Trophoblast cell (in vitro differentiated cells and primary cell): ENCODE results near the gene RFX2.

Source experiments
- DNase-seq, 2 donors: peaks; one replicate each; pipeline ENCODE4 v3.0.0-alpha.2; 2016
- H2AFZ ChIP-seq: 2 replicates; pipeline ENCODE4 v1.6.1; 2013; ENCODE audit warnings: low read length, moderate library complexity, mild to moderate bottlenecking; ENCODE audit not compliant: insufficient read depth, poor library complexity
- H2AK5ac ChIP-seq: 2 replicates; pipeline ENCODE4 v1.6.1; 2013; ENCODE audit warnings: mild to moderate bottlenecking, low read length
- H2BK120ac ChIP-seq: 2 replicates; pipeline ENCODE4 v1.6.1; 2013; ENCODE audit warnings: low read length, mild to moderate bottlenecking, moderate library complexity; ENCODE audit not compliant: insufficient read depth, poor library complexity
- H2BK12ac ChIP-seq: 2 replicates; pipeline ENCODE4 v1.6.1; 2013; ENCODE audit warnings: mild to moderate bottlenecking, low read length, moderate library complexity
- H2BK5ac ChIP-seq: 2 replicates; pipeline ENCODE4 v1.6.1; 2013; ENCODE audit warnings: low read length, low read depth, moderate library complexity, mild to moderate bottlenecking; ENCODE audit not compliant: poor library complexity
- H3K14ac ChIP-seq: 2 replicates; pipeline ENCODE4 v1.6.1; 2013; ENCODE audit warnings: mild to moderate bottlenecking, low read length
- H3K18ac ChIP-seq: 2 replicates; pipeline ENCODE4 v1.6.1; 2013; ENCODE audit warnings: mild to moderate bottlenecking, low read length
- H3K23ac ChIP-seq: 2 replicates; pipeline ENCODE4 v1.6.1; 2013; ENCODE audit warnings: low read length
- H3K27ac ChIP-seq: 2 replicates; pipeline ENCODE4 v1.5.1; 2013; ENCODE audit warnings: low read depth, mild to moderate bottlenecking, inconsistent platforms, low read length, moderate library complexity
- H3K27me3 ChIP-seq: 2 replicates; pipeline ENCODE4 v1.6.1; 2013; ENCODE audit warnings: inconsistent platforms, mild to moderate bottlenecking, low read length, moderate library complexity; ENCODE audit not compliant: insufficient read depth
- H3K36me3 ChIP-seq, 2 experiments: 1 replicate in 1 of 2; 2 replicates in 1 of 2; pipeline ENCODE4 v1.6.1; 2013; ENCODE audit warnings: low read length in 2 of 2, mild to moderate bottlenecking in 2 of 2, moderate library complexity in 1 of 2; ENCODE audit not compliant: insufficient read depth in 2 of 2, control insufficient read depth in 1 of 2
- H3K4ac ChIP-seq: 2 replicates; pipeline ENCODE4 v1.6.1; 2013; ENCODE audit warnings: low read depth, mild to moderate bottlenecking, low read length, moderate library complexity
- H3K4me1 ChIP-seq, 2 experiments: 1 replicate in 1 of 2; 2 replicates in 1 of 2; pipeline ENCODE4 v1.6.1; 2013; ENCODE audit warnings: low read length in 2 of 2, mild to moderate bottlenecking in 2 of 2, moderate library complexity in 1 of 2; ENCODE audit not compliant: insufficient read depth in 2 of 2, control insufficient read depth in 1 of 2
- H3K4me2 ChIP-seq: 2 replicates; pipeline ENCODE4 v1.6.1; 2013; ENCODE audit warnings: inconsistent platforms, mild to moderate bottlenecking, low read length, moderate library complexity
- H3K4me3 ChIP-seq: 2 replicates; pipeline ENCODE4 v1.5.1; 2013; ENCODE audit warnings: mild to moderate bottlenecking, low read depth, low read length, inconsistent platforms
- H3K79me1 ChIP-seq: one replicate; pipeline ENCODE4 v1.6.1; 2013; ENCODE audit warnings: low read length
- H3K79me2 ChIP-seq: 2 replicates; pipeline ENCODE4 v1.6.1; 2013; ENCODE audit warnings: low read length, mild to moderate bottlenecking; ENCODE audit not compliant: control insufficient read depth, insufficient read depth, poor library complexity
- H3K9ac ChIP-seq: 2 replicates; pipeline ENCODE4 v1.6.1; 2013; ENCODE audit warnings: mild to moderate bottlenecking, low read length
- H3K9me3 ChIP-seq: 2 replicates; pipeline ENCODE4 v1.6.1; 2013; ENCODE audit warnings: low read depth, mild to moderate bottlenecking, control low read depth, inconsistent platforms, low read length; ENCODE audit not compliant: insufficient read depth
- H4K12ac ChIP-seq: 2 replicates; pipeline ENCODE4 v1.6.1; 2013; ENCODE audit warnings: low read depth, mild to moderate bottlenecking, low read length, moderate library complexity
- H4K8ac ChIP-seq: 2 replicates; pipeline ENCODE4 v1.6.1; 2013; ENCODE audit warnings: low read depth, mild to moderate bottlenecking, low read length, moderate library complexity
- H4K91ac ChIP-seq: one replicate; pipeline ENCODE4 v1.6.1; 2013; ENCODE audit warnings: low read depth, mild to moderate bottlenecking, low read length, moderate library complexity
- WGBS: extraction: QIAGEN DNeasy Blood & Tissue Kit; methylation state at CpG from one replicate; pipeline ENCODE4 v1.1.7; 2013; ENCODE audit warnings: missing lambda C conversion rate; ENCODE audit not compliant: insufficient read length, insufficient coverage; ENCODE audit errors: extremely low coverage; 5-methylcytosine and 5-hydroxymethylcytosine counted together

Gene RFX2

DNA sequence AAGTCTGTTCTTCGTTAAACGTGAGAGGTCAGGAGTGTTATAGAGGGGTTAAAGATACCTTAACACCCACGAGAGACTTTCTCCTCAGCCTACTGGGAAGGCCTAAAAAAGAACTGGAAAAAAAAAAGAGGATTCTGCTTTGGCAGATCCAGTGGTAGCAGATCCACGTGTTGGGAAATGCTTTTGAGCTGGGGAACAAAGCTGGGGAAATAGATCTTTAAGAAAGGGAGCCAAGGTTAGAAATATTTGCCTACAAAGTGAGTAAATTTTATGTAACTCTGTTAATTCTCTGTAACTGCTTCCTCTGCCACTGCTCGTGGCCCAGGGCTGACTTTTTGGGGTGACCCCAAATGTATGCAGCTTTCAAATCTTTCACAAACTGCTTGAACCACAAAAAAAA, 11.7 kb downstream of the RFX2 start:
- Histone ChIP-seq H3K4me1 (no peaks in the 10 kb centered on the region), H3K9ac (no peak overlapping the region), H2AK5ac (no peak overlapping the region), H3K79me2 (no peaks in the 10 kb centered on the region), H4K91ac (no peak overlapping the region), H3K18ac (no peak overlapping the region), H4K8ac (no peak overlapping the region), H3K14ac (no peak overlapping the region), H3K27ac (no peak overlapping the region), H2BK120ac (no peak overlapping the region), H3K9me3 (no peaks in the 10 kb centered on the region), H3K23ac (no peak overlapping the region), H3K79me1 (no peaks in the 10 kb centered on the region), H3K4me2 (no peak overlapping the region), H2BK5ac (no peak overlapping the region), H2AFZ (no peak overlapping the region), H3K36me3 (no peaks in the 10 kb centered on the region), H3K4me3 (no peak overlapping the region), H3K27me3 (no peaks in the 10 kb centered on the region), H3K4ac (no peak overlapping the region), H4K12ac (no peak overlapping the region), H2BK12ac (no peak overlapping the region)
- DNase-seq: no peak
- WGBS: no CpG with 5 or more reads among the region's 5 CpGs

DNA sequence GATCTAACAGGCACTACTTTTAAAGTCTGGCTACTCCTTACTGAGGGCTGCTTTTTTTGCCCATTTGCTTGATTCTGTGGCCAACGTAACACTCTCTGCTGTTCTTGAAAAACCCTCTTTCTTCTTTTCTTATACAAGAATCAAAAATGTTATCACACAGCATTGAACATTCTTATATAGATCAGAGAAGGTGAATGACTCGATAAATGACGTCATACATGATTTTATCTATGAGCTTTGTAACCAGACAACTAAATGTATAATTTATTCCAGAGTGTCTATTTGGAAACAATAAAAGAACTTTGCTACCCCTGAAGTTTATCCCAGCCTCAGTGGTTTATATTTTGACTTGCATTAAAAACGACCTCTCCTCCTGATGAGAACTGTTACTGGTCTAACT, 12.4 kb downstream of the RFX2 start:
- WGBS: no CpG with 5 or more reads among the region's 4 CpGs

DNA sequence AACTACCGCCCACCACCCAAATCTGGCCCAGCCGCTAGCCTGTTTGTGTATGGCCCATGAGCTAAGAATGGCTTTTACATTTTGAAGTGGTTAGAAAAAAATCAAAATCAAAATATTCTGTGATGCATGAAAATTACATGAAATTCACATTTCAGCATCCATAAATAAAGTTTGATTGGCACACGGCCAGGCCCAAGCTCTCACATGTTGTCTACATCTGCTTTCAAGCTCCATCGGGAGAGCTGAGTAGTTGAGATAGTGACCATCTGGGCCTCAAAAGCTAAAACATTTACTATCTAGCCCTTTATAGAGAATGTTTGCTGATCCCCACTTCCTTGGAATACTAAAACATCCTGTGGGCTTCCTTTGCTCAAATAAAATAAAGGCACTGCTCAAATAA, 14.5 kb downstream of the RFX2 start:
- no peak overlapping the region for H2BK120ac ChIP-seq
- no peak overlapping the region for H3K27ac ChIP-seq
- H4K91ac ChIP-seq: no peak overlapping the region
- no peak overlapping the region for H3K4ac ChIP-seq
- H3K23ac ChIP-seq: no peak overlapping the region
- DNase-seq: no peak
- no peaks in the 10 kb centered on the region for H3K36me3 ChIP-seq
- no peak overlapping the region for H3K14ac ChIP-seq
- no peak overlapping the region for H4K12ac ChIP-seq
- no peak overlapping the region for H3K4me3 ChIP-seq
- H3K27me3 ChIP-seq: peaks cover 3% of the 10 kb centered on the region
- H3K79me2 ChIP-seq: no peaks in the 10 kb centered on the region
- no CpG with 5 or more reads among the region's 4 CpGs for WGBS
- no peaks in the 10 kb centered on the region for H3K9me3 ChIP-seq
- H3K9ac ChIP-seq: no peak overlapping the region
- no peak overlapping the region for H2AFZ ChIP-seq
- no peaks in the 10 kb centered on the region for H3K79me1 ChIP-seq
- H3K18ac ChIP-seq: no peak overlapping the region
- H3K4me1 ChIP-seq: peaks cover 4 to 7% of the 10 kb centered on the region in 2 experiments
- no peak overlapping the region for H2AK5ac ChIP-seq
- H3K4me2 ChIP-seq: no peak overlapping the region
- H2BK5ac ChIP-seq: no peak overlapping the region
- H2BK12ac ChIP-seq: no peak overlapping the region
- H4K8ac ChIP-seq: no peak overlapping the region

More for the DNA sequence above, 12.4 kb downstream of the RFX2 start:
- no peak overlapping the region for H4K91ac ChIP-seq
- H3K4me2 ChIP-seq: no peak overlapping the region
- H3K4me3 ChIP-seq: no peak overlapping the region
- H3K14ac ChIP-seq: no peak overlapping the region
- no peak overlapping the region for H2BK120ac ChIP-seq
- no peak overlapping the region for H4K12ac ChIP-seq
- DNase-seq: peak in 1 of 2 donors; percentile 41
- H3K36me3 ChIP-seq: no peaks in the 10 kb centered on the region
- H2AK5ac ChIP-seq: no peak overlapping the region
- no peaks in the 10 kb centered on the region for H3K4me1 ChIP-seq
- H3K18ac ChIP-seq: no peak overlapping the region
- no peaks in the 10 kb centered on the region for H3K9me3 ChIP-seq
- H3K23ac ChIP-seq: no peak overlapping the region
- no peak overlapping the region for H3K27ac ChIP-seq
- no peaks in the 10 kb centered on the region for H3K79me2 ChIP-seq
- no peaks in the 10 kb centered on the region for H3K79me1 ChIP-seq
- no peaks in the 10 kb centered on the region for H3K27me3 ChIP-seq
- H3K9ac ChIP-seq: no peak overlapping the region
- H2BK12ac ChIP-seq: no peak overlapping the region
- H3K4ac ChIP-seq: no peak overlapping the region
- H4K8ac ChIP-seq: no peak overlapping the region
- H2BK5ac ChIP-seq: no peak overlapping the region
- H2AFZ ChIP-seq: no peak overlapping the region

DNA sequence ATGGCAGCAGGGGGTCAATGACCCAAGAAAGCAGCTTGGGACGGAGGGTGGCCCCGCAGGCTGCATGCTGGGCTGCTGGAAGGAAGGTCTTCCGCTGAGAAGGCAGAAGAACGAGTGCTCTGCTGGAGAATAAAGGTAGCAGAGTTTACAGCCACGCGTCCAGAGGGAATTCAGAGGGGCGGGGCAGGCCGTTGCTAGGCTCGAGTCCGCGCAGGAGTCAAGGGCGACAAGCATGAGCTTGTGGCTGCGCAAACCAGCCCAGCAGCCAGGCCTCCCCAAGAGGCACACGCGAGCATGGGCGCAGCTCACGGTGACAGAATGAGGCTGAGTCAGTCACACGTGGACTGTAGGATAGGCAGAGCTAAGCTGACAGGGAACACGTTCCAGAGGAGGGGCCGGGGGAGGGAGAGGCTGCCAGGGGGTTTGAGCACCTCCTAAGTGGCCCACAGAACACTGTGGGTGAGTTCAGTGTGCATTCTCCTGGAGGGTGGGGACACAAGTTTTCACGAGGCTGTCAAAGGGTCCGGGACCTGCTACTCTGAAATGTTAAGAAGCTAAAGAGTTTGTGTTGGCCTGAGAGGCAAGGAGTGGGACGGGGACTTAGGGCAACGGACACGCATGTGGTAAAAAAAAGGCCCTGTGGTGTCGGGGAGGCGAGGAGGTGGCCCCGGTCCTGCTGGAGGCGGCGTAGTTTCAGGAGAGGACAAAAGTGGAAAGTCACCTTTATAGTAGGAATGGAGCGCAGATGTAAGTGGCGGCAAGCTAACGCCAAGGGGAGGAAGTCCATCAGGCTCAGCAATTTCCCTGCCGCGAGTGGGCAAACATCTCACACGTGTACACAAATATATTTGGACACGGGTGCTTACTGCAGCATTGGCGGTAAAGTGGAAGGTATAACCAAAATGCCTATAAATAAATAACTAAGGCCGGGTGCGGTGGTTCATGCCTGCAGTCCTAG, 17.7 kb downstream of the RFX2 start:
- Histone ChIP-seq H3K36me3 (no peaks in the 10 kb centered on the region), H4K91ac (no peak overlapping the region), H3K27me3 (peaks cover 3% of the 10 kb centered on the region), H3K4me3 (no peak overlapping the region), H3K9me3 (no peaks in the 10 kb centered on the region), H2BK120ac (no peak overlapping the region), H3K14ac (no peak overlapping the region), H3K4ac (no peak overlapping the region), H4K8ac (no peak overlapping the region), H3K23ac (no peak overlapping the region), H2AK5ac (no peak overlapping the region), H3K4me1 (peaks cover 12% of the 10 kb centered on the region in 2 experiments), H3K79me1 (peaks cover 2% of the 10 kb centered on the region), H3K4me2 (peak overlapping the region; percentile 33), H3K9ac (no peak overlapping the region), H3K27ac (no peak overlapping the region), H2AFZ (peak overlapping the region; percentile 37), H2BK5ac (no peak overlapping the region), H2BK12ac (no peak overlapping the region), H3K79me2 (no peaks in the 10 kb centered on the region), H4K12ac (no peak overlapping the region), H3K18ac (no peak overlapping the region)
- DNase-seq: peak; percentile 95 to 96
- no CpG with 5 or more reads among the region's 40 CpGs for WGBS
